GM18861 (cell line): ENCODE results near the gene PIGZ.

Source experiments
- ATAC-seq: cut with Tn5 transposase; IDR thresholded peaks from one replicate; pipeline ENCODE4 v1.9.1; 2021; ENCODE audit not compliant: unreplicated experiment

Gene PIGZ

DNA sequence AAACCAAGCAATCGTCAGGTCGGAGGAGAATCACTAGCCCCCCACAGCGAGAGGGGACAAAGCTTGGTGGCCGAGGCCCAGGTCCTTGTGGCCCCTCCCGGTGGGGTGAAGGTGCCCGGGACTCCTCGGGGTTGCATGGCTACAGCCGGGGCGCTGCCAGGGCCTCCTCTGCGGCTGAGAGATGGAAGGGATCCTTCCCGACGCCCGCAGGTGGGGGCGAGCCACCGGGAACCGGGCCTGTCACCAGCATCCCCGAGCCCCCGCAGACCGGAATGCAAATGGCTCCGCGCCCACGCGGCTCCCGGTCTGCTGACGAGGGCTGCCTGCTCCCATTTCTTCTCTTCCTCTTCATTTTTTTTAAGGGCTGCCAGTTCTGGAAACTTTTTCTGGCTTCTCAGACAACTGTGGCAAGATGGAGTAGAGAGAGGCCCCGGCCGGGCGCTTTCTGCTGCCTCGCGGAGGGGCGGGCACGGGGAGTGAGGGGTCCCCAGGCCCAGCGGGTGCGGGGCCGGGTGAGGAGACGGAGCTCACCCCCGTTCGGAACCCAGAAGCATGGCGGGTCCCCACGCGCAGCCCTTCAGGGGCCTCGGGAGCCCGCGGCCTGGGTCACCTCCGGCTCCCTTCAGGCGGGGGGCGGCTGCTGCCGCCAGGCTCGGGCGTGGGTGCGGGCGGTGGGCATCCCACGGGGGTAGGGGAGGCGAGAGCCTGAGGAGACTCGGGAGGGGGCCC is 33.5 kb upstream of the PIGZ start:
- ATAC-seq: no peak

DNA sequence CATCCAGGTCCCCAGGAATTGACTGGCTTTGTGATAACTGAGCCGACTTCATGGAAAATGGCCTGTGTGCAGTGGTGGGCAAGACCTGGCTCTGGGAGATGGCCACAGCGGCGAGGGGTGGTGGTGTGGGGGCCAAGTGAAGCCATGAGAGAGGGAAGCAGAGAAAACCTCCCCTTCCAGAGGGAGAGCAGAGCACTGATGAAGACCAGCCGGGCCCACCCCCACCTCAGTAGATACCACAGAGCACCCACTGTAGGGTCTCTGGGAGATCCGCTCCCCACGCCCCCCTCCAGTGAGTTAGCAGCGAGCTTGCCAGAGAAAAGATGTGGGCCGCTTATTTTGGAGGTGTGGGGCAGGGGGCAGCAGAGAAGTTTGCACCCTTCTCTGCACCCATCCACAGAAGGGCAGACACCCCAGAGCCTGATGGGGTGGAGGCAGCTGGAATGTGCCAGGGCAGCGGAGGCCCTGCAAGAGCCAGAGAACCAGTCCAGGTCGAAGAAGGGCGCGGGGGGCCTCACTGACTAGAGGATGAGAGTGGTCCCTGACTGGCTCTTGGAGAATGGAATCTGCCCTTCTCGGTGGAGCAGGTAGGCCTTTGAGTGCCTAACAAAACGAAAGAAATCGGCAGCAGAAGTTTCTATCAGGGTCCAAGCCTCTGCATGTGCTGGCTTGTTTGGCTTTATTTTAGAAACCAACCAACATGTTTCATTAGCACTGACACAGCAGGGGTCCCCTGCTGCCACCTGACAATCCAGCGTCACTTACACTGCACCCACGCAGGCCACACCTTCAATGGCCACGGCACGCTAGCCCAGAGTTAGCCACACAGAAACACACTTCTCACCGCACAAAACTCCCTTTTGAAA is 32.7 kb upstream of the PIGZ start:
- no peak for ATAC-seq

DNA sequence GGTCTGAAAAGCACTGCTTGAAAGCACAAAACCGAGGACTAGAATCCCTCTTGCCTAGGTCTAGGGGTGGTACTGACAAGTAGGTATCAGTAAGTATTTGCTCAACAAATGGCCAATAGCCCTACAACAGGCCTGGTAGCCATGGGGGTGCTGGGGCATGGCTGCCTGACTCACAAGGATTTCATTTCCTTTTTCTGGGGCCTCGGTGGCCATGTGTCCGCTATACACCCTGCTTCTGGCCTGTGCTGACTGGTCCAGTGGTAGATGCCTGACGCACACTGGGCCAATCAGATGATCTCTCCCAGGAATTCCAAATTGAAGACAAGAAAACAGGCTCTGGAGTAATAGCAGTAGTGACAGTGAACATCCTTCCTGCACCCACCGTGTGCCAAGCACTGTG is 31.6 kb upstream of the PIGZ start:
- no peak for ATAC-seq

DNA sequence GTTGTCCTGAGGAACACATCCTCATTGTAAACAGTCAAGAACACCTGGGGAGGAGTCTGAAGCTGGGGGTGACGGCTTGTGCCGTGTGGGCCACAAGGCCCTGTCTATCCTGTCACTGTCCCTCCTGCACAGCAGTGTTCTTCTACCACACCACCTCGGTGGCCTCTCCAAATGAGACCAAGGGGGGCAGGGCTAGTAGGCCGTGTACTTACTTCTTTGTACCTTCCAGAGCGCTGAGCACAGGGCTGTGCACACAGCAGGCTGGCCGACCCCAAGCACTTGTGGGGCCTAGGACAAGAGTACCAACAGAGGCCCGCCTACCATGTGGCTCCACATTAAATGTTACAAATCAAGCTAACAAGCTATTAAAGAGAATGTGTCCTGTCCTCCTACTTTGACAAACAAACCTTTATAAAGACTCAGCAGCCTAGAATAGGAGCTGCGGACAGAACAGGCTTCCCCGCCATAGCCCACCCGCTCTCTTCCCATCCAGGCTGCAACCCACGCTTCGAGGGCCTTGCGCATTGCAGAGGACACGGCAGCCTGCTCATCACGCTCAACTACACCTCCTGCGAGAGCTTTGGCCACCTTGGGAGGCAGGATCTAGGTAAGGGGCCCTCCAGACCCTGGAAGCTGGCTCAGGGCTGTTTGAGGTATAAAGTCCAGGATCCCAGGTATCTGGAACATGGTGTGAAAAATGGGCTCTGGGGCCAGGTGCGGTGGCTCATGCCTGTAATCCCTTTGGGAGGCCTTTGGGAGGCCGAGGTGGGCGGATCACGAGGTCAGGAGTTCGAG is 30.5 kb upstream of the PIGZ start:
- ATAC-seq: no peak

DNA sequence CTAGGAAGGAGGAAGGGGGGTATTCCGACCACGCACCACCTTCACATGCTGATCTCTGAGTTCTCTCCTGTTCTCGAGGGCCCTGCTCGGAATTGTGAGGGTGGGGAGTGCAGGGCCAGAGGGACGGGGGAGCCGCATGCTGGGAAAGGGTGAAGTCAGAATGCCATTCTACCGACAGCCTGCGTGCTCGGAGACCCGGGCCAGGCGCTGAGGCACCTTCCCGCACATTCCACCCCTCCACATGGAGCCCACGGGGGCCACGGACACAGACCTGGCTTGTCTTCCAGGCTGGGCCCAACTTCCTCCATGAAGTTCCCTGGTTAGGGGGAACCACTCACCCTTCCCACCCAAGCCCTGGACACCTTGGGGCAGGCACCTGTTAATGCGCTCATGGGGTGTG is 28.7 kb upstream of the PIGZ start:
- no peak for ATAC-seq

DNA sequence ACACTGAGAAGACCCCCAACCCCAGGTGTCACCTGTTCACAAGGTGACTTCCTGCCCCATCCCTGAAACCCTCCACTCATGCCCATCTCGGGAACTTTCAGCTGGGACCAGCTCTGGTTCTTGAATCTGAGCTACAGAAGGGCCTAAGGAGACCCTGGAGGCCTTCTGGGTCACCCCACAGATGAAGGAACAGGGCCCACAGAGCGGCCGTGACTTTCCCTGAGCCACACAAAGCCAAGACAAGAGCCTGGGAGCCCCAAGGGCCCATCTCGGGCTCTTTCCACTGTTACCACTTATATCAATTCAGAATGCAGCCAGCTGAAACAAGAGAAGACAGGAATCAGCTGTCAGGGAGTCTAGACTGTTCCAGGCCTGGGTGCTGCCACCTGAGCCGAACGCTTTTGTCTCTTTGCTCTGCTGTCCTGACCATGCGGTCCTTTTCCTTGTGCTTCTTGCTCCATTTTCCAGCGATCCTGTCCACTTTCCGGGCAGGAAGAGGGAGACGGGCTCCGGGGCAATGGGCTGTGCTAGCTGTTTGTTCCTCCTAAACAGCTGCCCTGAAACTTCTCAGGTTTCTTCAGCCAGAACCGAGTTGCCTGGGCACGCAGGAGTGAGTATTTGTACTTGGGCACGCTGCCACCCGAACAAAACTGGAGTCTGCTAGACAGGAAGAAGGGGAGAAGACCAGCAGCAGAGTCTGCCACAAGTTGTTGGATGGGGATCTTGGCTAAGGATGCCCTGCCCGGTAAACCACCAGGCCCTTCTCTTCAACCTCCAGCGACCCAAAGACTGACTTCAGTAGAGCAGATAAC is 28.0 kb upstream of the PIGZ start:
- no peak for ATAC-seq

DNA sequence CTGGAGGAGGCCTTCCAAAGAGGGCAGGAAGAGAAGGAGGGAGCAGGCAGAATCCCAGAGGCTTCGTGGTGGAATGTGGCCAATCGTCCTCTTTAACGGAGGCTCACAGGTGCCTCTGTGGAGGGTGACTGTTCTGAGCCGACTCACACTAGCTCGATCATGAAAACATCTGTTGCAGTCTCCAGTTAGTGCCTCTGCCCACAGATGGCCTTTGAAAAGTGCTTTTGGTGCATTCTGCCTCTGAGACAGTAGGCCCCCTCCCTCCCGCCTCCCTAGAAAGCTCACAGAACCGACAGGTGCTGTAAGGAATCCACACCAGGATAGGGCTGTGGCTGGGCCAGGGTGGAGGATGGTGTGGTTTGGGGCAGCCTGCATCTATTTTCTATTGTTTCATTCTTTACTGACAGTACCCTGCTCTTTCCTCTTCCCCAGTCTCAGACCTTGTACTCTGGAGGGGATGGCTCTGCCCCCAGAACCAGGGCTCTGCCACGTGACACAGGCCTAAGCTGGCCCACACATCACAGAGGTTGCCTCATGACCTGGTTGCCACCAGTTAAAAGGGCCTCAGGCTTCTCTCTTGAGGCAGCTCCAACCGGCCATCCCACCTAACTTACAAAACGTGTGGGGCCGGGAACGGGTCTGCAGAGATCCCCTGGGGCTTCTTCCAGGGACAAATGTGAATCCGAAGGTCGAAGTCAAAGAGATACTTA is 27.2 kb upstream of the PIGZ start:
- ATAC-seq: no peak

DNA sequence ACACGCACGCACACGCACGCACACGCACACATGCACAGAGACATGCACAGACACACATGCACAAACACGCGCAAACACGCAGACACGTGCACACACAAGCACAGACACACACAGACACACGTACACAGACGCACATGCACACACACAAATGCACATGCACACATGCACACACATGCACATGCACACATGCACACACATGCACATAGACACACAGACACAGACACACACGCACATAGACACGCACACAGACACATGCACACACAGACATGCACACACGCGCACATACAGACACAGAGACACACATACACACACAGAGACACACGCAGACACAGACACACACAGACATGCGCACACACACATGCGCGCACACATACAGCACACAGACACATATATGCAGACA is 26.4 kb upstream of the PIGZ start:
- ATAC-seq: no peak

DNA sequence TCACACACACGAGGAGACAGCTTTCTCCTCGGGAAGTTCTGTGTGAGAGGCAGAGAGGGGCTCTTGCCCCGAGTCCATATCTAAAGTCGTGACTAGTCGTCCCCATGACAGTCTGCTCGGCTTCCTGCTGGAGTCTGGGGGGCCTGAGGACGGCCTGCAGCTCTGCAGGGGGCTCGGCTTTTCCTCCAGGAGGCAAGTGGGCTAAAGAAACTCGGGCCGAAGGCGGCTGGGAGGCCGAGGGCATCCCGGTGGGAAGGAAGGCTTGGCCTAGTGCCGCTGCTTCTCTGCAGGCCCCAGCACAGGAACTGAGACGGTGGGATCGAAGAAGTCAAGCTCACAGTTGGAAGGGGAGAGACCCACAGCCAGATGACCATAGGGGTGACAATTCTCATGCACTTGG is 25.4 kb upstream of the PIGZ start:
- no peak for ATAC-seq

DNA sequence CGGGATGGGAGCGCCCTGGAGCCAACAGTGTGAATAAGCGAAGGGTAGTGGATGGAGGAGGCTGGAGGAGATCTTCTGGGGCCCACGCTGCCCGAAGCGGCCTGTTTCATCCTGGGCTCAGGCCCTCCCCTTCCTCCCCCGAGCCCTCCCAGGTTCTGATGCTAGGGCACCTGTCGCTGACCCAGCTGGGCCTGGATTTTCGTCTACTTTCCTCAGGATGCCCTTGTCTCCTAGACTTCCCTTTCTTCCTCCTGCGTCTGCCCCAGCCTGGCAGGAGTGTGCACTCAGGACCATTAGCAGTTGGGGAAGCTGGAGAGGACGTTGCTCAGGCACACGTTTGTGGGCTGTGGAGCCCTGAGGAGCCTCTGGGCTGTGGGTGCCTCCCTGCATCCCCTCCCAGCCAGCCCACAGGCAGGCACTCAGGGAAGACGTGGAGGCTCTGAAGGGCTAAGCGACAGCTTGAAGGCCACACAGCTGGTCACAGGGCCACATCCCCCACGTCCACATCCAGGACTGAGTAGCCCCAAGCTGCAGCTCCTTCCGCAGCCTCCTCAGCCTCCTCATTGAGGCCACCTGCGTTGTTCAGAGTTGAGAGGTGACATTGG is 23.9 kb upstream of the PIGZ start:
- ATAC-seq: no peak

DNA sequence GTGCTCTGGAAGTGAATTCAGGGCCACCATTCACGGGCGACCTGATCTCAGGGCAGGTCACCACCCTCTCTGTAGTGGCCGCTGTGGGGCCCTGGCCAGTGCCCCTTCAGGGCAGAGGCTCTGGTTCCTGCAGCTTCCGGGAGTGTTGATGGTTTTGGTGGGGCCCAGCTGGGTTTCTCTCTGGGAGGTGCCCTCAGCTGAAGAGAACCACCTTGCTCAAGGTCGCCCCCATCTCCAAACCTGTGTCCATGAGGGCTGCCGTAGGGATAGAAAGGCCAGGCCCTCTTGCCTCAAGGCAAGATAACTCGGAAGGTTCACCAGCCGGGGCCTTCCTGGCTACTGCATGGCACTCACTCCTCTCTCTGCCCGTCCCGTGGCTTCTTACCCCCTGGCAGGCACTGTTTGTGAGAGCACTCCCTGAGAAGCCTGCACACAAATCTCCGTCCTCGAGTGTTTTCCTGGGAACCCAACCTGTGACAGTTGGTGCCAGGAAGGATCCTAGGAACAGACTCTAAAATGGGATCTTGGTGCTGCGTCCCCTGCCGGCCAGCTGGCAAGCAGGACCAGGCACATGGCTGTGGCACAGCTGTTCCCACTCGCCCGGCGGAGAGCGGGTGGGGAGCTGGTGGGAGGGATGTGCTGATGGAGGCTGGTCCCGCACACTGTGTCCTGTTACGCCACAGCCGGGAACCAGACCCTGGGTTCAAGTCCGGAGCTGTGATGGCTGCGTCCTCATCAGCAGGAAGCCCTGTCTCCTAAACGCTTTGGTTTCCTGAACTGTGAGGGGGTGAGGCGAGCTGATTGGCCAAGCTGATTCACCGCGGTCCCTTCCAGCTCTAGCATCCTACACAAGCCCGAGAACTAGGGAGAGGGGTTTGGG is 23.2 kb upstream of the PIGZ start:
- no peak for ATAC-seq

DNA sequence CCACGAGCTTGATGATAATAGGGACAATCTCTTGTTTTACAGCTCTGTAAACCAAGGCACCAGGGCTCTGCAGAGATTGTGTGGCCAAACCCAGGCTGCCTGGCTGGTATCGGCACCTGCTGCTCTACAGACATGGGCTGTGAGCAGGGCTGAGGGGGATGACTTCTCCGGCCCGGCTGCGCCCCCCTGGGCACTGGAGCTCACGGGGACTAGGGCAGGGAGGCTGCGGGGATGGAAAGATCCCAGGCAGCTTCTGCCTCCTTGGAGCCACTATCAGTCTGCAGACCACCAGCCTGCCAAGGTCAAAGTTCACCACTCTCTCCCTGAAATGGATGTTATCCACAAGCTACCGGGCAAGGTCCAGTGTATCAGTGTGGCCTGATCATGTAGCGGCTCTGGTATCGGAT is 22.0 kb upstream of the PIGZ start:
- no peak for ATAC-seq

DNA sequence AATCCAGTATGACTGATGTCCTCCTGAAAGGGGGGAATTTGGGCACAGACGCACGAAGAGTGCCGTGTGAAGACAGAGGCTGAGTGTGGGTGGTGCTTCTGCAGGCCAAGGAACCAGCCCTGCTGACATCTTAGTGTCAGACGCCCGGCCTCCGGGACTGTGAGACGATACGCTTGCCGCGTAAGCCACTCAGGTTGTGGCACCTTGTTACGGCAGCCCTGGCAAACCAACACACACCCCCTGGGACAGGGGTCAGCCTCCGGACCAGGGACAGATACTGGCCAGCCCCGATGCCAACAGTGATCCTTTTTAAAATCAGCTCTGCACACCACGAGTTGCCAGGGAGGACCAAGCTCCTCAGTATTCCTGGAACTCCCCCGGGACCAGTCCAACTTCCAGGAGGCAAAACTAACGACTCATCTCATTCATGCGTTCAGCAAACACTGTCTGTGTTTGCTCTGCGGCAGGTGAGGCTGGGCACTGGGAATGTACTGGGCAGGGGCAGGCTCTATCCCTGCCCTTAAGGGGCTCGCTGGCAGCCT is 21.2 kb upstream of the PIGZ start:
- ATAC-seq: no peak

DNA sequence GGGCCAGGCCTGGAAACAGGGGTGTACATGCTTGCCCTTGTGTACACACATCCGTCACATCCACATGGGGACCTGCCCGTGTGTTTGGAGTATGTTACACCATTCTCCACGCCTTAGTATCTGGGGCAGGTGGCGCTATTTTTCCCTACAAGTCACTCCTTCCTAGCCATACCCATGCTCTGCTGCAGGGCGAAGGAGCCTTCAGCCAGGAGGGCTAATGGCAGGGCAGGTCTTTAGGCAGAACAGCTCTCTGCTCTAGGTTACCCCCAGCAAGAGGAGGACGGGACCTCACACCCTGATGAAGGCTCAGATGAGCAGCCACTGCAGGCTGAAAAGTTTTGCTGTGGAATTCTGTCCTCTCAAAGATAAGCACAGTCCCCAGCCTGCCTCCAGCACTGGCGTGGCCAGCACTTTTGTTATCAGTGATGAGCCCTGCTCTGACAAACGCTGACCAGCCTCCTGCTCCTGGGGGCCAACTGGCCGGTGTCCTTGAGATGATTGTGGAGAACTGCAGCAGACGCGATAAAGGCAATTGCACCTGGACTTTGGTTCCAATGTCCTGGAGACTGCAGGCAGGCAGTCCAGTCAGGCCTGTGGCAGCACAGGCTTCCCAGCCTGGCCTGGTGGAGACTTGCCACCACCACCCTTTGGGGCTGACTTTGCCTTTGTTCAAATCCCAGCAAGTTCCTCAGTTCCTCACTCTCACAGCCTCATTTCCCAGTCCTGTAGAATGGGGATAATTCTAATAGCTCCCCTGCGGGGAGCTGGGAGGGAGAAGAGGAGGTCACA is 19.8 kb upstream of the PIGZ start:
- ATAC-seq: no peak

DNA sequence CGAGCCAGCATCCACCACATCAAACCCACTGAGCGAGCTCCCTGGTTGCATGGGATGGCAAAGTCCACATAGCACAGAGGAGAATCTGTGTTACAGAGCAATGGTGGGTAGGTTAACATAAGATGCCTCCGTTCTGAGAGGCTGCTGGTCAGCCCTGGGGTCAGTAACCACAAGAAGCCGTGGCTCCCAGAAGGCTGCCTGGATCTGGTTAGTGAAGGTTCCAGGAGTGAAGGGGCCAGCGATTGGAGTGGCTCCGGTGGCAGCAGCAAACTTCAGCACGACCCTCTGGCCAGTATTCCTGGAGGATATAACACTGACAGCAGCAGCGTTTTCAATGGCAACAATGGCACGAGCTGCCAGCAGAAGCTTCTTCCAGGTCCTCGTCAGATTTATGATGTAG is 18.4 kb upstream of the PIGZ start:
- ATAC-seq: no peak

DNA sequence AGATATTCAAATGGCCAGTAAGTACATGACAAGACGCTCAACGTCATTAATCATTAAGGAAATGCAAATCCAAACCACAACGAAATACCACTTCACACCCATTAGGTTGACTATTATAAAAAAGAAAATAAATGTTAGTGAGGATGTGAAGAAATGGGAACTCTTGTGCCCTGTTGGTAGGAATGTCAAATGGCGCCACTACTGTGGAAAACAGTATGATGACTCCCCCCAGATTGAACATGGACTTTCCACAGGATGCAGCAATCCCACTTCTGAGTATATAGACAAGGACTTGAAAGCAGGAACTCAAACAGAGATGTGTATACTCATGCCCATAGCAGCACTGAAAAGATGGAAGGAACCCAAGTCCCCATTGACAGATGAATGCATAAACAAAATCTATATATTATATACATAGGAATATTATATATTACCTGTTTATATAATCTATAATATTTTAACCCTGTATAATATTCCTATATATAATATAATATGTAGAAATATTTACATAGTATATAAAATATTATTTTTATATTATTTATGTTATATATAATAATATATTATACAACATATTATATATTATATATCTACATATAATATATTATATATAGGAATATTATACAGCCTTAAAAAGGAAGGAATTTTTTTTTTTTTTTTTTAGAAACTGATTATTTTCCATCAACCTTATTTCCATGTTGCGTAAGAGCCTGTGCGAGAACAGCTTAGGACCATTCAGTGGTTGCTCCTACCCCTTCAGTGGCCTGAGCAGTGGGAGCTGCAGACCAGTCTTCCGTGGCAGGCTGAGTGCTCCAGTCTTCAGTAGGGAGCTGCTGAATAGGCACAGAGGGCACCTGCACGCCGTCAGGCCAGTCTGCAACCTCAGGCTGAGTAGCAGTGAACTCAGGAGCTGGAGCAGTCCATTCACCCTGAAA is 17.6 kb upstream of the PIGZ start:
- ATAC-seq: no peak

DNA sequence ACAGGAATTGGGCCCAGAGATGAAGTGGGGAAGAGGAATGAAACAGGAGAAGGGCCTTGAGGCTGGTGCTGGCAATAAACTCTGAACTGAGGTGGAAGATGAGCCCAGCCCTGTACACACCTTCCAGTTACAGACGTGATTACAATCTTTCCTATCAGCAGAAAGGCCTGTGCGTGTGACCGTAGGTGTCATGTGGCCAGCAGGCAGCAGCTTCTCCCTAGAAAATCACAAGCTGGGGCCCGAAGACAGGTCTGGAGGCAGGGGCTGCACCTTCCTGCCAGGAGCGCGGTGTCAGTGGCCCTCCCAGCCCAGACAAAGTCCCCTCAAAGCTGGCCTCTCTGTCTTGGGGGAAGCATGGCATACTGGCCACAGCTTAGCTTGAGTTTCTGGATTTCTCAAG is 16.7 kb upstream of the PIGZ start:
- no peak for ATAC-seq
